Tibial nerve (tissue), 3 donors: ENCODE data around the gene TTC1.

Source experiments
- CTCF ChIP-seq, 5 experiments: fragments of 200-600 bp in 3 of 5; fragments of 450-650 bp in 2 of 5; sonication (generic) in 3 of 5; IDR thresholded peaks; one replicate each; pipeline ENCODE4 v1.5.1; 2016 to 2019; ENCODE audit warnings: antibody characterized with exemption in 5 of 5, mild to moderate bottlenecking in 3 of 5, moderate library complexity in 2 of 5
- POLR2A ChIP-seq, 2 donors: fragments of 450-650 bp; IDR thresholded peaks; one replicate each; pipeline ENCODE4 v1.6.1; 2017; ENCODE audit warnings: antibody characterized with exemption in 2 of 2, mild to moderate bottlenecking in 2 of 2, moderate library complexity in 2 of 2

GRCh38 chr5:160030631-160031377 is 21.9 kb downstream of the TTC1 start:
- no peak for TF ChIP-seq POLR2A (IDR thresholded peaks at IDR 0.05)
- TF ChIP-seq CTCF (IDR thresholded peaks at IDR 0.05): no peak
